NOMO-1 treated with dmso at 0.1 percent for 144 hours (cell line): ENCODE measurements around the gene DUOXA1.
"Not testable (repeated sequence)": the region's sequence is repeated elsewhere in the genome, so short reads cannot be mapped to it uniquely, and the experiment has no call there.

Experiments used
- DNase-seq: peaks from one replicate; lab custom pipeline; 2025; ENCODE audit not compliant: unreplicated experiment; lab: John Stamatoyannopoulos, UW

DUOXA1 gene

GRCh38 chr15:45150997-45151396 lies 21.3 kb upstream of the DUOXA1 start:
- no peak for DNase-seq

- DNase-seq: no peak
Observed at GRCh38 chr15:45150481-45150880, 20.8 kb upstream of the DUOXA1 start.

GRCh38 chr15:45149060-45149459 lies 19.4 kb upstream of the DUOXA1 start:
- DNase-seq: no peak

- DNase-seq: no peak
Observed at GRCh38 chr15:45148076-45149059, 18.7 kb upstream of the DUOXA1 start.

GRCh38 chr15:45147606-45148005 lies 17.9 kb upstream of the DUOXA1 start:
- DNase-seq: no peak

GRCh38 chr15:45146405-45146804 lies 16.7 kb upstream of the DUOXA1 start:
- no peak for DNase-seq

GRCh38 chr15:45144775-45145174 lies 15.1 kb upstream of the DUOXA1 start:
- no peak for DNase-seq

GRCh38 chr15:45143946-45144345 lies 14.3 kb upstream of the DUOXA1 start:
- no peak for DNase-seq

- DNase-seq: no peak
Observed at GRCh38 chr15:45143056-45143455, 13.4 kb upstream of the DUOXA1 start.

- DNase-seq: no peak
Observed at GRCh38 chr15:45141386-45141785, 11.7 kb upstream of the DUOXA1 start.

GRCh38 chr15:45140557-45141250 lies 11.0 kb upstream of the DUOXA1 start:
- DNase-seq: no peak

- DNase-seq: no peak
Observed at GRCh38 chr15:45139770-45140169, 10.1 kb upstream of the DUOXA1 start.

- no peak for DNase-seq
Observed at GRCh38 chr15:45138814-45139765, 9.4 kb upstream of the DUOXA1 start.

GRCh38 chr15:45137703-45138102 lies 8.0 kb upstream of the DUOXA1 start:
- no peak for DNase-seq

GRCh38 chr15:45136378-45136764 lies 6.7 kb upstream of the DUOXA1 start:
- DNase-seq: no peak

- DNase-seq: not testable (repeated sequence)
Observed at GRCh38 chr15:45135705-45136377, 6.2 kb upstream of the DUOXA1 start.

GRCh38 chr15:45134682-45135604 lies 5.3 kb upstream of the DUOXA1 start:
- DNase-seq: no peak

GRCh38 chr15:45134046-45134445 lies 4.4 kb upstream of the DUOXA1 start:
- DNase-seq: no peak

- no peak for DNase-seq
Observed at GRCh38 chr15:45133561-45133920, 3.9 kb upstream of the DUOXA1 start.
